Testis (tissue), 3 donors: ENCODE measurements around the gene CCM2. TPM values are rescaled to one million over a fixed set of nuclear protein-coding genes. Genes with fewer than 3 reads are reported as not detected.

Experiments
- DNase-seq: peaks from one replicate; pipeline ENCODE4 v3.0.0-alpha.2; 2019
- H3K27ac ChIP-seq, 2 donors: fragments of 200-600 bp; sonication (generic); one replicate each; pipeline ENCODE4 v1.5.1; 2019
- H3K27me3 ChIP-seq: fragments of 200-600 bp; sonication (generic); one replicate; pipeline ENCODE4 v1.5.1; 2019
- H3K36me3 ChIP-seq: fragments of 200-600 bp; sonication (generic); one replicate; pipeline ENCODE4 v1.5.1; 2017; ENCODE audit warnings: low read depth; ENCODE audit errors: missing control alignments
- H3K4me1 ChIP-seq: fragments of 200-600 bp; sonication (generic); one replicate; pipeline ENCODE4 v1.5.1; 2019
- H3K4me3 ChIP-seq, 2 donors: fragments of 200-600 bp; sonication (generic); one replicate each; pipeline ENCODE4 v1.5.1; 2017 to 2019
- H3K9me3 ChIP-seq: fragments of 200-600 bp; sonication (generic); one replicate; pipeline ENCODE4 v1.5.1; 2017
- CTCF ChIP-seq, 3 experiments: fragments of 450-650 bp in 2 of 3; fragments of 200-600 bp in 1 of 3; sonication (generic) in 1 of 3; IDR thresholded peaks; one replicate each; pipeline ENCODE4 v1.5.1; 2016 to 2019; ENCODE audit warnings: antibody characterized with exemption in 3 of 3, mild to moderate bottlenecking in 2 of 3, moderate library complexity in 1 of 3
- POLR2A ChIP-seq: fragments of 450-650 bp; IDR thresholded peaks from one replicate; pipeline ENCODE4 v1.6.1; 2017; ENCODE audit warnings: antibody characterized with exemption, mild to moderate bottlenecking, moderate library complexity
- WGBS, 2 donors: methylation state at CpG; one replicate each; pipeline ENCODE4 v1.1.5; 2018; 5-methylcytosine and 5-hydroxymethylcytosine counted together
- intact Hi-C: fragments of 100-400 bp; cut with DNase I; formaldehyde crosslinking; loops from one replicate; pipeline ENCODE4 v1.15.1; 2023; ENCODE audit warnings: low total_unique reads
- polyA plus RNA-seq: library from polyadenylated mRNA; stranded (reverse); fragments of 350-450 nt; fragmentation: Illumina TruSeq; extraction: RNeasy Lipid Tissue Mini Kit (QIAGEN cat#74804); gene quantifications from one replicate; pipeline ENCODE4 v1.2.3, GENCODE V29; 2014; ENCODE audit warnings: low read depth, low replicate concordance; ENCODE audit not compliant: insufficient read depth
- total RNA-seq, 2 donors: library from RNA; depleted of rRNA; stranded (reverse); fragments of >200 nt; gene quantifications; one replicate each; pipeline ENCODE4 v1.2.3, GENCODE V29; 2016

The CCM2 gene
- total and polyA plus RNA-seq, 3 donors from 2014 or later, result 57.6 to 95.1 (median 85.4) TPM

DNA sequence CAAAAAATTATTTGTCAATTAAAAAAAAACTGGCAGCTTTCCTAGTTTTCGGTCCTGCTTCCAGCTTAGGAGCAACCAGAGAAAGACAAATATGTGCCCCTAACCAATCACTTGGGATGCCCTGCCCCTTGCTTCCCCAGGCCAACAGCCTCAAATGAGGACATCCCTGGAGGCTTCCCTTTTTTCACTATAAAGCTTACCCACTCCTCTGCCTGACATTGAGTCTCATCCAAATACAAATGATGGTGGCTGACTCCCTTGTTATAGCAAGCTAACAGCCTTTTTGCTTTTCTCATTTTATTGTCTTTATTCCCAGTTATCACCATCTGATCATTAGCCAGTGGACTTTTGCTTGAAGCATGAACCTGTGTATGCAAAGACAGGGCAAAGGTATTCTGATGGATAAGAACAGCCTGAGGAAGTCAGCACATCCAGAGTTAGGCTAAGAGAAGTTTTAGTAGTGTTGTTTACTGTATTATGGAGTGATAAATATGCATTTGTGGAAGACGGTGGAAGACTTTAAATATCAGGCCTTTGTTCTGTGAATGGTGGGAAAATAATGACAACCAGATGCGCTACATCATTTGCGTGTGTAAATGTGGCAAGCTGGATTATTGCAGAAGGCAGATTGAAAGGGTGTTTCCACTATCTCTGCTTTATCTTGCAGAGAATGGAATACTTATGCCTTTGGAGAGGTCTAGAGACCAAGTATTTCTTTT lies 1.7 kb upstream of the CCM2 start:
- Histone ChIP-seq H3K36me3 (no peaks in the 10 kb centered on the region), H3K27ac (peak overlapping the region in 1 of 2 donors; percentile 93), H3K4me3 (peak overlapping the region in 1 of 2 donors; percentile 75), H3K27me3 (no peaks in the 10 kb centered on the region), H3K9me3 (no peaks in the 10 kb centered on the region), H3K4me1 (peaks cover 9% of the 10 kb centered on the region)
- intact Hi-C loops, result no loop called here
- WGBS, 2 donors, result 61 to 79% methylated on average over 4 of the region's 4 CpGs
- DNase-seq, result no peak
- TF ChIP-seq CTCF (IDR thresholded peaks at IDR 0.05) (no peak), POLR2A (no peak)

DNA sequence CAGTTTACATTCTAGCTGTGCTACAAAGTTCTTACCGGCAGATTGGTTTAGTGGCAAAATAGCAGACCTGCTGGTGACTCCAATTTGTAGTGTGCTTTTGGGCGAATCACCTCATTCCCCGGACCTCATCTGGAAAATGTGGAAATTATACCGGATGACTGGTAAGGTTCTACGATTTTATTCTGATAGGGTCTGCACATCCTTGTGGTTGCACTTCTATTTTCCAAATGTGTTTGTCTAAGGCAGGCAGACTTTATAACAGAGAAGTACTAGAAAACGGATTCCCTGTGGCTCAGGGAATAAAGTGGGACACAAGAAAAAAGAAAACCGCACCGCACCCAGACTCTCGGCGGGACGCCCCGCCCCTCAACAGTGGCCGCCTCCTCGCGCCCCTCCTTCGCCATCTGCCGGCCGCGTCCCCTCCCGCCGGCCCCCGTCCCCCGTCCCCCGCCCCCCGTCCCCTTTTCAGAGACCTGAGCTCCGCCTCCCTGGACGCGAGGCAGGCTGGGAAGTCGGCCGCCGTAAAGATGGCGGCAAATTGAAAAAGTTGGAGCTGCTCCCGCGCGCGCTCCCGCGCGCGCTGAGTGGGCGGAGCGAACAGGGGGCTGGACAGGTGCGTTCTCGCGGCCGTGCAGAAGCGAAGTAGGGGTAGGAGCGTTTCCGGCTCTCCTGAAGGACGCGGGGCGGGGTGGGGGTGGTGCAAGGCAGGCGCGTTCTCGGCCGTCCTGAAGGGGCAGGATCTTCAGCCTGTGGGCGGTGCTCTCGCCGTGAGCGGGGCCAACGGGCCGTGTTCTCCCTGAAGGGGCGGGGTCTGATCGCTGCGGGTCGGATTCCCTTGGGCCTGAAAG lies 532 bp upstream of the CCM2 start:
- WGBS, 2 donors, result 1% methylated on average over 16 to 61 of the region's 66 CpGs
- intact Hi-C loops, result no loop called here

GRCh38 chr7:45001138-45001694 lies 1.2 kb downstream of the CCM2 start:
- no peaks in the 10 kb centered on the region for H3K36me3 ChIP-seq
- DNase-seq, result peak; percentile 39
- peaks cover 9% of the 10 kb centered on the region for H3K4me1 ChIP-seq
- peak overlapping the region; percentile 91 to 93 for H3K27ac ChIP-seq
- no peaks in the 10 kb centered on the region for H3K27me3 ChIP-seq
- peak overlapping the region; percentile 76 to 92 for H3K4me3 ChIP-seq
- H3K9me3 ChIP-seq, result no peaks in the 10 kb centered on the region
- intact Hi-C loops, result no loop called here
- TF ChIP-seq POLR2A (no peak), CTCF (IDR thresholded peaks at IDR 0.05) (no peak)
- WGBS, 2 donors, result 24 to 39% methylated on average over 10 of the region's 10 CpGs

More for the DNA sequence above, 532 bp upstream of the CCM2 start:
- no peaks in the 10 kb centered on the region for H3K36me3 ChIP-seq
- peak; percentile 99 for DNase-seq
- no peaks in the 10 kb centered on the region for H3K27me3 ChIP-seq
- H3K27ac ChIP-seq, result peak overlapping the region; percentile 85 to 93
- peaks cover 9% of the 10 kb centered on the region for H3K4me1 ChIP-seq
- no peaks in the 10 kb centered on the region for H3K9me3 ChIP-seq
- peak overlapping the region; percentile 75 to 76 for H3K4me3 ChIP-seq
- no peak for TF ChIP-seq POLR2A

DNA sequence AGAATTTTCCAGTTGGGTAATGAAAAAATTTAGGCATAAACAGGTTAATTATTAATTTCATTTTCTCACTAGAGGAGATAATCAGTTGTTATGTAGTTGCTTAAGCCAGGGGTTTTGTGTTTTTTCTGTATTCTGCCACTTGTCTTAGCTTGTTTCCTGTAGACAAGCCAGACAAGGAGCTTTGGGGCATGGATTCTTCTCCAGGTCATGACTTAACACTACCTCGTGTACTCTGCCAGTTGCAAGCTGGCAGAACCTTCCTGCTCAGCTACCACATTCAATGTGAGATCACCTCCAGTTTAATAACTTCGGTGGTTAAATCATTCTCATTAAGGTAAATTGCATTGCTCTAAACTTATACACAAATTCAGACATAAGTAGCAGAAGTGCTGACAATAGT lies 1.8 kb downstream of the CCM2 start:
- Histone ChIP-seq H3K4me1 (peaks cover 9% of the 10 kb centered on the region), H3K27me3 (no peaks in the 10 kb centered on the region), H3K4me3 (no peak overlapping the region), H3K9me3 (no peaks in the 10 kb centered on the region), H3K27ac (no peak overlapping the region), H3K36me3 (no peaks in the 10 kb centered on the region)
- no peak for TF ChIP-seq CTCF (IDR thresholded peaks at IDR 0.05)
- TF ChIP-seq POLR2A, result no peak
- WGBS, 2 donors, result 41 to 47% methylated on average over 2 of the region's 2 CpGs
- no peak for DNase-seq
- intact Hi-C loops, result no loop called here

DNA sequence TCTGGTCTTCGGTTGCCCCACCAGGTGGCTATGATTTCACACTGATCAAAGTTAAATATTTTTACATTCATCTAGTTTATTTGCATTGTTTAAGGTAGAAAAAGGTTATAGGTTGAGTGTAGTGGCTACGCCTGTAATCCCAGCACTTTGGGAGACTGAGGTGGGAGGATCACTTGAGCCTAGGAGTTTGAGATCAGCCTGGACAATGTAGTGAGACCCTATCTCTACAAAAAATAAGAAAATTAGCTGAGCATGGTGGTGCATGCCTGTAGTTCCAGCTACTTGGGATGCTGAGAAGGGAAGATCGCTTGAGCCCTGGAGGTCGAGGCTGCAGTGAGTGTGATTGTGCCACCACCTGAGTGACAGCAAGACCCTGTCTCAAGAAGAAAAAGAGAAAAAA lies 3.8 kb downstream of the CCM2 start:
- Histone ChIP-seq H3K36me3 (no peaks in the 10 kb centered on the region), H3K4me1 (peaks cover 17% of the 10 kb centered on the region), H3K27ac (no peak overlapping the region), H3K9me3 (no peaks in the 10 kb centered on the region), H3K4me3 (no peak overlapping the region), H3K27me3 (no peaks in the 10 kb centered on the region)
- intact Hi-C loops, result no loop called here
- WGBS, 2 donors, result 93 to 95% methylated on average over 4 of the region's 4 CpGs
- no peak for DNase-seq
- TF ChIP-seq CTCF (IDR thresholded peaks at IDR 0.05), result no peak
